Fibroblast of skin of left quadriceps (primary cell): ENCODE data around the gene CNTNAP5.

ENCODE experiments used
- DNase-seq, 2 experiments: peaks; one replicate each; pipeline ENCODE4 v3.0.0-alpha.2; 2013; ENCODE audit warnings: low read depth in 2 of 2

CNTNAP5 gene

DNA sequence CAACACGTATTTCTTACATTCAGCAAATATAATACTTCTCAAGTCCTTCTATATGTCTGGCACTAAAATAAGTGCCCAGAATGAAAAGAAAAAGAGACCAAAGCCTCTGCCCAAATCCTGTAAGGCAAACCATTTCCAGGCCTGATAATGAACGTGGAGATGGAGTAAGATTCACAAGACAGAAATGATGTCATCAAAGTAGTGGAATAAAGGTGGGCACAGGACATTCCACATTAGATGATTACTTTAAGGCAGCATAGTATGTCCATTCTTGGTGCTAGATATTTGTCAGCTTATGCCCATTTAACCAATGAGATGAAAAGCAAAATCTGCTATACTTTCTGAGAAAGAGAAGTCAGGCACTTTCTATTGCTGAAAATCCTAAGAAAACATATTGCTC lies 38.5 kb downstream of the CNTNAP5 start:
- DNase-seq: no peak

- DNase-seq: no peak
Observed at GRCh38 chr2:124065636-124066035, 40.5 kb downstream of the CNTNAP5 start.

DNA sequence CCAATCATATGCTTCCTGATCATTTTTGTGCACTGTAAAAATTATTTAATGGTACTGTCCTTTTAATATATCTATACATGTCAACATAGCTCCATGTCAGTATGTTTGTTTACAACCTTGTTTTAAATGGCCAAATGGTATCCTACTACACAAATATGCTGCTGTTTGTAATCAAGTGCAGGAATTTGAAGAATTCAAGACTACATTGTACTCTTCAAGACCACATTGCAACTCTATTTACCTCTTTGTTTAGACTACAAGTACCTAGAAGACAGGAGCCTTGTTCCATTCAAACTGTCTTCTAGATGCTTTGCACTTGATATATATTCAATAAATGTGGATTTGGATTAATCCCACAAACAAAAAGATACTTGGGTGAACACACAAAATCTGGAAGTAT lies 41.7 kb downstream of the CNTNAP5 start:
- no peak for DNase-seq

- no peak for DNase-seq
Observed at GRCh38 chr2:124079045-124079444, 54.0 kb downstream of the CNTNAP5 start.

GRCh38 chr2:124080281-124081153 lies 55.4 kb downstream of the CNTNAP5 start:
- no peak for DNase-seq

GRCh38 chr2:124081154-124081716 lies 56.1 kb downstream of the CNTNAP5 start:
- peak in 1 of 2 experiments; percentile 2 for DNase-seq

GRCh38 chr2:124088616-124089015 lies 63.5 kb downstream of the CNTNAP5 start:
- DNase-seq: no peak

DNA sequence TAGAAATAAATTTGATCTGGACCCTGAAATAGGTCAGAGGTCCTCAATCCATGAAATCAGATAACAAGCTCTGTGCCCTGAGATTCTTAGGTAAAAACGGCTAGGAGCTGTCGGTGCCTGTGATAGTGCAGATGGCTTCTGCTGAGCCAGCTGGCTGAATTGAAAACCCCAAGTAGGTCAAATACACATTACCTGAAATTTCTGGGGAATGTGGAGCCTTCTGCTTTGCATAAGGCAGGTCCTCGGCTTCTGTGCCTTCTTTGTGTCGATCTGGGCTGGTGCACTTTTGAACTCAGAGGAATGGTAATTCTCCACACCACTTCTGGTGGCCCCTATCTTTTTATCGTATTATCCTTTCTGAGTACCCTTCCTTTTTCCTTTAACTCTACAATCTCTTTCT lies 66.6 kb downstream of the CNTNAP5 start:
- DNase-seq: no peak

- no peak for DNase-seq
Observed at GRCh38 chr2:124092651-124093050, 67.6 kb downstream of the CNTNAP5 start.

- no peak for DNase-seq
Observed at GRCh38 chr2:124104914-124105313, 79.8 kb downstream of the CNTNAP5 start.

DNA sequence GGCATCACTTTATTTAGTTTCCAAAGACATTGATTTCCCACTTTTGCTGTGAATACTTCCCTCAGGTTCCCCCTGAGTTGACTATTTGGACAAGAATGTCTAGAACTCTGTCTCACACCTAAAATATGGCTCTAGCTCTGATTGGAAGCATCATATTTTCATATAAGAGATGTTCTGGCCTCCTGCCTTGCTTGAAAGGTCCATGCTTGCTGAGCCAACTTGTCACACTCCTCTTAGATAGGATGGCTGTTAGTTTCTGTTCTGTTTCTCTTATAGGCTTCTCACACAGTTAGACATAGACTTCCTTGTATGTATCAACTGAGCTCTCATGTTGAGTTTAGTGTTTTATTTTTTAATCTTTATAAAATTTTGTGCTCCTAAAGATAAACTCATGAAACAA lies 87.1 kb downstream of the CNTNAP5 start:
- no peak for DNase-seq

DNA sequence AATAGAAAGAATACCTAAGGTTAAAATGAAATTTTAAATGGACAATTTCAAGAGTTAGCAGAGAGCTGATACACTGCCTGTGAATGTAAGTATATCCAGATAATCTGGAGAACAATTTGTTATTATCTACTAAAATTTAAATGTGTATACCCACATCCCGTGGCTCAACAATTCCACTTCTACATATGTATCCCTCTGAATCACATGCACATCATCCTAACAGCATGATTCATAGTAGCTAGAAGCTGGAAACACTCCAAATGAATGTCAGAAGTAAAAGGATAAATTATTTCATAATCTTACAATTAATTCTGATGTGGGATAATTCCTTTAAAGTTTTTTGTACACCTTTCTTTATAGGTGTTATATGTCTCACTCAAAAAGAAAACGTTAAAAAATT lies 87.9 kb downstream of the CNTNAP5 start:
- peak; percentile 5 to 11 for DNase-seq

DNA sequence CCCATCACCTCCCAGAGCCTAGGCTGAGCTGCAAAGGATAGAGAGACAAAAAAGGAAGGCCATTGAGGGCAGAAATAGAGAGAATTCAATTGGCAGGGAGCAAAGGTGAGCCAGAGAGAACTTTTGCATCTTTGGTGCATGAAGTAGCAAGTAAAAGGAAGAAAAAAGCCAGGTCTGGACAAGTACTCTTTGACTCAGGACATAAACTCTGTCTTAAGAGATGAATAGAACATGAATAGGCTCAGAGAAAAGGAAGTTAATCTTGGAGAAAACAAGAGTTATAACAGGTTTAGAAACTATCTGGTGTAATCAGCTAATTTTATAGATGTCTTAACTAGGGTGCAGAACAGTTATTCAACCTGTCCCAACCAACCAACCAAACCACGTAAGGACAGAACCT lies 95.2 kb downstream of the CNTNAP5 start:
- no peak for DNase-seq

GRCh38 chr2:124121106-124121505 lies 96.0 kb downstream of the CNTNAP5 start:
- DNase-seq: no peak

GRCh38 chr2:124121760-124122275 lies 96.7 kb downstream of the CNTNAP5 start:
- DNase-seq: no peak

DNA sequence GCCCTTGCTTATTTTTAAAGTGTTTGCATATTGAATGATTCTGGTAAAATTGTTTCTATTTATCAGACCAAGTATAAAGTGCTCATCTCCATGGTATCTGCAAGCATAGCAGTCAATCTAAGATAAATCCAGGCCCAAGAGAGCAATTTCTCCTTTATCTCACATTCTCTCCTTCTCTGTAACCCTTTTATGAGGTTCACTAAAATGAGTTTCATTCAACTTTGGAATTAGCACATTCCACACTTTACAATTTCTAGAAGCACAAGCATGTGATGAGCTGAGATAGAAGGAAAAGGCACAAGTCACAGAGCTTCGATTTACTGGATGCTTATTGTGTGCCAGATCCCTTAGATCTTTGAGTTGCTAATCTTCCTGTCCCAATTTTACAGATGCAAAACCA lies 97.3 kb downstream of the CNTNAP5 start:
- no peak for DNase-seq

GRCh38 chr2:124131276-124131675 lies 106.2 kb downstream of the CNTNAP5 start:
- peak; percentile 4 to 10 for DNase-seq

- DNase-seq: no peak
Observed at GRCh38 chr2:124136110-124136509, 111.0 kb downstream of the CNTNAP5 start.

DNA sequence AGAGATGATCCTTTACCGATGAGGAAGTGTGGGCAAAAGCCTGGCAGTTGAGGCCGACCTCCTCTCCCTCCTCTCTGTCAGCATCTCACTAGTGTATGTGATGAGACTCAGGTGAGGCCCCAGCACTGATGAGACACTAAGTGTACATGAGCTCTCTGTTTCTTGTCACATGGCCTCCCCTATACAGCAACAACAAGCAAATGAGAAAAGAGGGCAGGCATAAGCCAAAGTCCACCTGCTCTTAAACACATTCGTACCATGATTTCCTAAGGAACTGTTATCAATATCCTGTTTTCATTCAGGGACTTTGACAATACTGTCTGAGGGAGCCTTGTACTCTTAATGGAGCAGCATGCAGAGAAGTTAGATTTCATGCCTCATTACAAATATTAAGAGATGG lies 113.0 kb downstream of the CNTNAP5 start:
- no peak for DNase-seq

GRCh38 chr2:124145982-124146381 lies 120.9 kb downstream of the CNTNAP5 start:
- no peak for DNase-seq

- DNase-seq: no peak
Observed at GRCh38 chr2:124147552-124147951, 122.5 kb downstream of the CNTNAP5 start.

- no peak for DNase-seq
Observed at GRCh38 chr2:124149571-124149970, 124.5 kb downstream of the CNTNAP5 start.

DNA sequence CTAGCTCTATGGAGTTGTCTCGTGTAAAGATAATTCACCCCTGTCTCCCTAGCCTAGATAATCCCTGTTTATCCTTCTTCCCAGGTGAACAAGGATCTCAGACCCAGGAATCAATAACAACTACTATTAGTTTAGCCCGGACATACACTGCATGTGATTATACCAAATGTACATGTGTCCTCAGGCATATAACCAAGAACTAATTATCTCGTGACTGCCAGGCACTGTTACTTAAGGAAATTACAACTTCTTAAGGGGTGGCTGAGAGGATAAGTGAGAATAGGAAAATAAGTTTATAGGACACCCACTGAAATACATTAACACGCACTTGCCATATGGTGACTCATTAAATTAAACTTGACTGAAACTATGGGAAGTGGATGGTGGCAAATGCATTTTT lies 126.6 kb downstream of the CNTNAP5 start:
- DNase-seq: no peak
